Measurements from ENCODE around the gene GUCY1B1. TPM values are rescaled to one million over a fixed set of nuclear protein-coding genes. Genes with fewer than 3 reads are reported as not detected.

Gene GUCY1B1
- total RNA-seq, 1 experiment from 2014 or later = not detected

GRCh38 chr4:155787113-155787710 is 28.4 kb downstream of the GUCY1B1 start (continued):
- TF ChIP-seq REST (IDR thresholded peaks at IDR 0.05; ENCODE audit: low read depth) = no peak
- TF ChIP-seq ELF1 (IDR thresholded peaks at IDR 0.05; ENCODE audit: borderline replicate concordance, low read depth) = no peak
- TF ChIP-seq EZH2 (IDR thresholded peaks at IDR 0.05) = no peak
- TF ChIP-seq POLR2AphosphoS5 (IDR thresholded peaks at IDR 0.05; ENCODE audit: low read depth, low read length) = no peak
- no peak for TF ChIP-seq MAX (IDR thresholded peaks at IDR 0.05)
- TF ChIP-seq CBX3 (IDR thresholded peaks at IDR 0.05; ENCODE audit: low read depth) = no peak
- TF ChIP-seq CEBPB (IDR thresholded peaks at IDR 0.05; ENCODE audit: low read depth) = no peak

- ChIA-PET CTCF (no interaction called here), POLR2A (no interaction called here), RAD21 (ENCODE audit: low non-redundant PET in 1 of 2, low total read pairs in 2 of 2, uncharacterized antibody in 2 of 2, unreplicated experiment in 2 of 2) (no interaction called here)
- H3K4me3 ChIP-seq (replicated peaks in 1 of 2; ENCODE audit: low read depth in 1 of 2, low read length in 2 of 2) = no peak overlapping the region
- H4K20me1 ChIP-seq (ENCODE audit: insufficient read depth) = no peaks in the 10 kb centered on the region
- H3K79me2 ChIP-seq (ENCODE audit: insufficient read depth, low read length) = no peaks in the 10 kb centered on the region
- intact Hi-C loops (cut with micrococcal nuclease) = loop anchor here (5.0 kb wide), 1 partner anchor 982 kb away; no protein-coding TSS in a partner anchor
- H3K27me3 ChIP-seq (ENCODE audit: insufficient read depth, low read length) = no peaks in the 10 kb centered on the region
- BruUV-seq (replicated peaks) = no TSS peak
- H3K9ac ChIP-seq (ENCODE audit: low read length) = no peak overlapping the region
- H3K27ac ChIP-seq (ENCODE audit: low read depth, low read length) = no peak overlapping the region
- no peak overlapping the region for H3K4me2 ChIP-seq (ENCODE audit: low read length)
- no peak for ATAC-seq
- DNase-seq (ENCODE audit: low read depth, low spot score) = no peak
- no peak overlapping the region for H2AFZ ChIP-seq (ENCODE audit: low read depth, low read length, poor library complexity, severe bottlenecking)
- no peaks in the 10 kb centered on the region for H3K4me1 ChIP-seq (ENCODE audit: control insufficient read depth in 1 of 2, insufficient read depth in 2 of 2, low read length in 2 of 2)
- no peaks in the 10 kb centered on the region for H3K9me2 ChIP-seq (ENCODE audit: insufficient read depth)
- no peaks in the 10 kb centered on the region for H3K36me3 ChIP-seq (ENCODE audit: control insufficient read depth in 1 of 2, insufficient read depth in 2 of 2, low read length in 2 of 2)
- no peaks in the 10 kb centered on the region for H3K9me3 ChIP-seq (ENCODE audit: control insufficient read depth in 1 of 2, insufficient read depth in 1 of 2, low read depth in 1 of 2, low read length in 2 of 2)
- TF ChIP-seq ZNF274 (IDR thresholded peaks at IDR 0.05; ENCODE audit: low read depth, low read length) (no peak), JUND (IDR thresholded peaks at IDR 0.05) (no peak), TCF7L2 (IDR thresholded peaks at IDR 0.05; ENCODE audit: borderline replicate concordance, extremely low read depth, insufficient read depth, insufficient read length) (no peak), CBX3 (IDR thresholded peaks at IDR 0.05; ENCODE audit: low read depth) (no peak), ZFX (IDR thresholded peaks at IDR 0.05) (no peak), ELF1 (IDR thresholded peaks at IDR 0.05; ENCODE audit: borderline replicate concordance, low read depth) (no peak), REST (IDR thresholded peaks at IDR 0.05; ENCODE audit: low read depth) (no peak), FOSL1 (IDR thresholded peaks at IDR 0.05; ENCODE audit: low read depth) (no peak), ZBTB33 (IDR thresholded peaks at IDR 0.05; ENCODE audit: extremely low read depth, insufficient replicate concordance, low read length) (no peak), MAX (IDR thresholded peaks at IDR 0.05) (no peak), SP1 (IDR thresholded peaks at IDR 0.05; ENCODE audit: low read depth) (no peak), SRF (IDR thresholded peaks at IDR 0.05; ENCODE audit: low read depth) (no peak)
These were observed 30.6 kb downstream of the GUCY1B1 start for GRCh38 chr4:155789391-155789790.

Measured in HCT116 (cell line).